ENCODE measurements around the gene TIMM29.

The TIMM29 gene

DNA sequence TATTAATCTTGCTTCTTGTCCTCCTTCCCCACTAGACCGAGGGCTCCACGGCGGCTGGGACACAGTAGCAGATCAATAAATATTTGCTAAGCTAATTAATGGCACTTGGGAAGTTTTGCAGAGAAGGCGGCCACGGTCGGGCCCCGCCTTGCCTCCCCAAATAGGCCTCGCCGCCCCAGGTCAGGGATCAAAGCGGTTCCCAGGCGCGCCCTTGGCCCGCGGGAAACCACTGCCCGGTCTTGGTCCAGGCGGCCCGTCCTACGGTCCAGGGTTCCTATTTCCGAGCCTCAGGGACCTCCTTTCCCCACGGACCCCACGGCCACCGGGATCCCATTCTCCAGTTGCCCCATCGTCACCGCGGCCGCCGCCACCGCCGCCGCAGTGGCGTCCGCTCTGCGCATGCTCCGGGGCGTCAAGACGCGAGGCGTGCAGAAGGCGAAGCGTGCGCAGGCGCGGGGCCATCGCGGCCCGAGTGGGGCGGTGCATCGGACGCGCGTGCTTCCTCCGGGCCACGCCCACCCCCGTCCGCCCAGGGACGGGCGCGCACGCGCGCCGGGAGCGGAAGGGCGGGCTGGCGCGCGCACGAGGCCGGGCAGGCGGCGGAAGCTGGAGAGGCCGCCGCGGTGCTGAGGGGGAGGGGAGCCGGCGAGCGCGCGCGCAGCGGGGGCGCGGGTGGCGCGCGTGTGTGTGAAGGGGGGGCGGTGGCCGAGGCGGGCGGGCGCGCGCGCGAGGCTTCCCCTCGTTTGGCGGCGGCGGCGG is 31.9 kb downstream of the TIMM29 start, which contains the start of gene SMARCA4:
Gene SMARCA4 (plus strand): TSS at position 717 of the 759 bp plus-strand sequence. CDS start 23,122 bp downstream, outside the sequence.
- H3K4me2 ChIP-seq (ENCODE audit: low read length), result peak within 1 kb of the TSS; percentile 98

GRCh38 chr19:10961073-10961860 is 32.7 kb downstream of the TIMM29 start:
- Histone ChIP-seq H3K36me3 (ENCODE audit: insufficient read depth, low read length) (no peaks in the 10 kb centered on the region), H3K27me3 (ENCODE audit: control insufficient read depth, insufficient read depth, low read length) (no peaks in the 10 kb centered on the region), H3K4me2 (ENCODE audit: low read length) (peak overlapping the region; percentile 88), H3K4me3 (ENCODE audit: low read length) (peak overlapping the region; percentile 91), H3K4me1 (ENCODE audit: control insufficient read depth, insufficient read depth, low read length) (peaks cover 29% of the 10 kb centered on the region), H3K9me3 (replicated peaks; ENCODE audit: low read length) (no peaks in the 10 kb centered on the region), H3K9ac (ENCODE audit: low read depth, low read length) (peak overlapping the region; percentile 85)

More for the DNA sequence above, 31.9 kb downstream of the TIMM29 start, which contains the start of gene SMARCA4:
- Histone ChIP-seq H3K4me1 (ENCODE audit: control insufficient read depth, insufficient read depth, low read length) (peaks cover 28% of the 10 kb centered on the region), H3K27me3 (ENCODE audit: control insufficient read depth, insufficient read depth, low read length) (no peaks in the 10 kb centered on the region), H3K9me3 (replicated peaks; ENCODE audit: low read length) (no peaks in the 10 kb centered on the region), H3K4me3 (ENCODE audit: low read length) (peak within 1 kb of the TSS; percentile 98), H3K9ac (ENCODE audit: low read depth, low read length) (peak within 1 kb of the TSS; percentile 98), H3K36me3 (ENCODE audit: insufficient read depth, low read length) (no peaks in the 10 kb centered on the region)

DNA sequence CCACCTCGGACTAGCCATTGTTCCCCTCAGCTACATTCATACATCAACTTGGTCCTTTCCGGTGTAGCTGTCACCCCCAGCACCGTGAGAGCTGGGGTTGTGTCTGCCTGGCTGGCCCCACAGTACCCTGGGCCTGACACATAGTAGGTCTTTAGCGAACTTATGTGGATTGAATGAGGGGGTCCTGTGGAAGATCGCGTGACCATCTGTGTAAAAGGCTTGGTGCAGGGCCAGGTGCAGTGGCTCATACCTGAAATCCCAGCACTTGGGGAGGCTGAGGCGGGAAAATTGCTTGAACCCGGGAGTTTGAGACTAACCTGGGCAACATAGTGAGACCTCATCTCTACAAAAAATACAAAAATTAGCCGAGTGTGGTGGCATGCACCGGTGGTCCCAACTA is 34.3 kb downstream of the TIMM29 start:
- no peaks in the 10 kb centered on the region for H3K27me3 ChIP-seq (ENCODE audit: control insufficient read depth, insufficient read depth, low read length)

GRCh38 chr19:10963865-10964264 is 35.3 kb downstream of the TIMM29 start:
- H3K9ac ChIP-seq (ENCODE audit: low read depth, low read length), result no peak overlapping the region
- peaks cover 29% of the 10 kb centered on the region for H3K4me1 ChIP-seq (ENCODE audit: control insufficient read depth, insufficient read depth, low read length)
- no peaks in the 10 kb centered on the region for H3K36me3 ChIP-seq (ENCODE audit: insufficient read depth, low read length)
- H3K4me2 ChIP-seq (ENCODE audit: low read length), result peak overlapping the region; percentile 88
- H3K27me3 ChIP-seq (ENCODE audit: control insufficient read depth, insufficient read depth, low read length), result no peaks in the 10 kb centered on the region
- H3K4me3 ChIP-seq (ENCODE audit: low read length), result no peak overlapping the region
- H3K9me3 ChIP-seq (replicated peaks; ENCODE audit: low read length), result no peaks in the 10 kb centered on the region

More for the DNA sequence above, 34.3 kb downstream of the TIMM29 start:
- Histone ChIP-seq H3K9ac (ENCODE audit: low read depth, low read length) (peak overlapping the region; percentile 1), H3K4me3 (ENCODE audit: low read length) (peak overlapping the region; percentile 91), H3K36me3 (ENCODE audit: insufficient read depth, low read length) (no peaks in the 10 kb centered on the region), H3K4me2 (ENCODE audit: low read length) (peak overlapping the region; percentile 88), H3K4me1 (ENCODE audit: control insufficient read depth, insufficient read depth, low read length) (peaks cover 29% of the 10 kb centered on the region), H3K9me3 (replicated peaks; ENCODE audit: low read length) (no peaks in the 10 kb centered on the region)

- H3K36me3 ChIP-seq (ENCODE audit: insufficient read depth, low read length), result no peaks in the 10 kb centered on the region
- no peak overlapping the region for H3K4me3 ChIP-seq (ENCODE audit: low read length)
- peaks cover 25% of the 10 kb centered on the region for H3K4me1 ChIP-seq (ENCODE audit: control insufficient read depth, insufficient read depth, low read length)
- H3K4me2 ChIP-seq (ENCODE audit: low read length), result no peak overlapping the region
- no peak overlapping the region for H3K9ac ChIP-seq (ENCODE audit: low read depth, low read length)
- no peaks in the 10 kb centered on the region for H3K9me3 ChIP-seq (replicated peaks; ENCODE audit: low read length)
- no peaks in the 10 kb centered on the region for H3K27me3 ChIP-seq (ENCODE audit: control insufficient read depth, insufficient read depth, low read length)
Observed at GRCh38 chr19:10964903-10965302, 36.3 kb downstream of the TIMM29 start.

GRCh38 chr19:10965398-10965797 is 36.8 kb downstream of the TIMM29 start:
- Histone ChIP-seq H3K4me1 (ENCODE audit: control insufficient read depth, insufficient read depth, low read length) (peaks cover 22% of the 10 kb centered on the region), H3K9me3 (replicated peaks; ENCODE audit: low read length) (no peaks in the 10 kb centered on the region), H3K36me3 (ENCODE audit: insufficient read depth, low read length) (no peaks in the 10 kb centered on the region), H3K9ac (ENCODE audit: low read depth, low read length) (no peak overlapping the region), H3K4me3 (ENCODE audit: low read length) (no peak overlapping the region), H3K27me3 (ENCODE audit: control insufficient read depth, insufficient read depth, low read length) (no peaks in the 10 kb centered on the region), H3K4me2 (ENCODE audit: low read length) (peak overlapping the region; percentile 12)

- H3K27me3 ChIP-seq (ENCODE audit: control insufficient read depth, insufficient read depth, low read length), result no peaks in the 10 kb centered on the region
- no peaks in the 10 kb centered on the region for H3K9me3 ChIP-seq (replicated peaks; ENCODE audit: low read length)
- no peak overlapping the region for H3K9ac ChIP-seq (ENCODE audit: low read depth, low read length)
- H3K4me3 ChIP-seq (ENCODE audit: low read length), result no peak overlapping the region
- no peak overlapping the region for H3K4me2 ChIP-seq (ENCODE audit: low read length)
- peaks cover 22% of the 10 kb centered on the region for H3K4me1 ChIP-seq (ENCODE audit: control insufficient read depth, insufficient read depth, low read length)
- no peaks in the 10 kb centered on the region for H3K36me3 ChIP-seq (ENCODE audit: insufficient read depth, low read length)
Observed at GRCh38 chr19:10966809-10967208, 38.2 kb downstream of the TIMM29 start.

GRCh38 chr19:10968527-10969135 is 40.0 kb downstream of the TIMM29 start:
- no peak overlapping the region for H3K9ac ChIP-seq (ENCODE audit: low read depth, low read length)
- no peaks in the 10 kb centered on the region for H3K27me3 ChIP-seq (ENCODE audit: control insufficient read depth, insufficient read depth, low read length)
- H3K4me2 ChIP-seq (ENCODE audit: low read length), result no peak overlapping the region
- no peaks in the 10 kb centered on the region for H3K9me3 ChIP-seq (replicated peaks; ENCODE audit: low read length)
- H3K4me1 ChIP-seq (ENCODE audit: control insufficient read depth, insufficient read depth, low read length), result peaks cover 8% of the 10 kb centered on the region
- H3K36me3 ChIP-seq (ENCODE audit: insufficient read depth, low read length), result no peaks in the 10 kb centered on the region
- no peak overlapping the region for H3K4me3 ChIP-seq (ENCODE audit: low read length)

DNA sequence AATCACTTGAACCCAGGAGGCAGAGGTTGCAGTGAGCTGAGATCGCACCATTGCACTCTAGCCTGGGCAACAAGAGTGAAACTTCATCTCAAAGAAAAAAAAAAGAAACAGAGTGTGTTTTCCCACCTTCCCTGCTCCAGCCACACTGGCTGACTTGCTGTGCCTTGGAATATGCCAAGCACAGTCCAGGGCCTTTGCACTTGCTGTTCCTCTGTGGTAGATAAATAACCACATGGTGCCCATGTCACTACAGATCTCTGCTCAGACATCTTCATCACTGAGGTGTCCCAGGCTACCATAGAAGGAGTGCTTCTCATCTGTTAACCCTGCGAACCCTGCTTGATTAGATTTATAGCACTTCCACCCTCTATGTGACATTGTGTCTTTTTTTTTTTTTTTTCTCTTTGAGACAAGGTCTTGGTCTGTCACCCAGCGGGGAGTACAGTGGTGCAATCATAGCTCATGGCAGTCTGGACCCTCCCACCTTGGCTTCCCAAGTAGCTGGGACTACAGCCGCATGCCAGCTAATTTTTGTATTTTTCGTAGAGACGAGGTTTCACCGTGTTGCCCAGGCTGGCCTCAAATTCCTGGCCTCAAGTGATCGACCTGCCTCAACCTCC is 42.6 kb downstream of the TIMM29 start:
- Histone ChIP-seq H3K36me3 (ENCODE audit: insufficient read depth, low read length) (no peaks in the 10 kb centered on the region), H3K27me3 (ENCODE audit: control insufficient read depth, insufficient read depth, low read length) (no peaks in the 10 kb centered on the region), H3K4me3 (ENCODE audit: low read length) (no peak overlapping the region), H3K4me2 (ENCODE audit: low read length) (no peak overlapping the region), H3K9me3 (replicated peaks; ENCODE audit: low read length) (no peaks in the 10 kb centered on the region), H3K9ac (ENCODE audit: low read depth, low read length) (no peak overlapping the region), H3K4me1 (ENCODE audit: control insufficient read depth, insufficient read depth, low read length) (peaks cover 13% of the 10 kb centered on the region)

GRCh38 chr19:10975374-10976130 is 46.9 kb downstream of the TIMM29 start:
- Histone ChIP-seq H3K9me3 (replicated peaks; ENCODE audit: low read length) (no peaks in the 10 kb centered on the region), H3K4me2 (ENCODE audit: low read length) (peak overlapping the region; percentile 64), H3K4me3 (ENCODE audit: low read length) (peak overlapping the region; percentile 15), H3K4me1 (ENCODE audit: control insufficient read depth, insufficient read depth, low read length) (peaks cover 36% of the 10 kb centered on the region), H3K27me3 (ENCODE audit: control insufficient read depth, insufficient read depth, low read length) (no peaks in the 10 kb centered on the region), H3K9ac (ENCODE audit: low read depth, low read length) (peak overlapping the region; percentile 34), H3K36me3 (ENCODE audit: insufficient read depth, low read length) (no peaks in the 10 kb centered on the region)

Data from skeletal muscle satellite cell (primary cell).